ENCODE measurements around the gene ARL4D. TPM values are rescaled to one million over a fixed set of nuclear protein-coding genes. Genes with fewer than 3 reads are reported as not detected.

The ARL4D gene
- total RNA-seq, 1 donor from 2014 or later: 46.5 TPM

DNA sequence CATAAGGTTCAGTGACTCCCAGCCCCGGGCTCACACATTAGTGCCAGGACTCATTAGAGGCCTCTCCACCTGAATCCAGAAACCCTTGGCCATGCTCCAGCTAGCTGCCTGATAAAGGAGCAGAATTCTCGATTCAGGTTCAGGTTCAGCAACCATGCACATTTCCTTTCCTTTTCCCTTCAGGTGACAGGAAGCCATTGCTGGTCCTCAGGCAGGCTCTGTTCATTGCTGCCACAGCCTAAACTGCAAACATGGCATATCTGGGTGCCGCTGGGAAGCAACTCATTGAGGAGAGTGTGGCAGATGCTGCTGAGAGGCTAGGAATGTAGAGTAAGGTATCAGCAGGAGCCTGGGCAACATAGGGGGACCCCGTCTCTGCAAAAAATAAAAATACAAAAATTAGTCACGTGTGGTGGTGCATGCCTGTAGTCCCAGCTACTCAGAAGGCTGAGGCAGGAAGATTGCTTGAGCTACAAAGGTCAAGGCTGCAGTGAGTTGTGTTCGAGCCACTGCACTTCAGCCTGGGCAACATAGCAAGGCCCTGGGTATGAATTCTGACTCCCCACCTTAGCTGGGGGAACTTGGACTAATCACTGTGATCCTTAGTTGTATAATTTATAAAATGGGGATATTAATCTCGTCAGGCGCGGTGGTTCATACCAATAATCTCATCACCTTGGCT, 28.7 kb downstream of the ARL4D start:
- no peak for DNase-seq

DNA sequence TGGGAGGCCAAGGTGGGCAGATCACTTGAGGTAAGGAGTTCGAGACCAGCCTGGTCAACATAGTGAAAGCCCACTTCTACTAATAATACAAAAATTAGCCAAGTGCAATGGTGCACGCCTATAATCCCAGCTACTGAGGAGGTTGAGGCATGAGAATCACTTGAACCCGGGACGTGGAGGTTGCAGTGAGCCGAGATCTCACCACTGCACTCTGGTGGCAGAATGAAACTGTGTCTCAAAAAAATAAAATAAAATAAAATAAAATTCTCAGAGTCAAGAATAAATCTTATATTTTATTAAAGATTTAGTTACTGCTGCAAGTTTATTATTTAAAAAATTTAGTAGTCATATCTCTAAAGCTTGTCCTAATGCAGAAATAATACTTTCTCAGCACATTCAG, 29.7 kb downstream of the ARL4D start:
- no peak for DNase-seq

DNA sequence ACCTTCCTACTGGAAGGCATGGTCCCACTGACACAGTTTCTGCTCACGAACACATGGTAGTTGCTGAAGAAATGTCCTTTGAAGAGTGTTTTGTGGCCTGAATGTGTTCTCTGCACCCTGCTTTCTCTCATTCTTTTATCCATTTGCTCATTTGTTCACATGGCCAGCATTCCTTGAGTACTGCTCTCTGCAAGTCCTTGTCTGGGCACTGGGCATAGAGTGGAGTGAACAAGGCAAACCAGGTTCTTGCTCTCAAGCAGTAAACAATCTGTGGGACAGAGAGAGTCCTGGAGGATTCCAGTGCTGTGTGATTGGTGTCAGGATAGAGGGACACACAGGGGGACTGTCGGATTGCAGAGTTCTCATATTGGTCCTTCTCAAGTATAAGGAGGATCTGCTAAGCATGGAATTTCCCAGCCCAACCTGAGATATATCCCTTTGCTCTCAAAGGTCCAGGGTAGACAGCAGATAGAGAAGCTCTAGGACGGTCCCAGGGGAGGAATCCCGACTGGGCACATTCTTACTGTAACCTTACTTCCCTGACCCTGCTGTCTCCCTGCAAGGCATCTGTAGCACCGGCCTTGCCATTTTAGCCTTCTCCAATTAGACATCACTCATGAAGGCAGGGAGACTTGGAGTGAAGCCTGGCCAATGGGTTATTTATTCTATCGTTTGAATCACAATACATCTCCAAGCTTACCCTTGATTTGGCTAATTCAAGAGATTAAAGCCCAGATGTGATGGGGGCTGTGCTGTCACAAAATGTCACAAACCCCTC, 32.3 kb downstream of the ARL4D start:
- no peak for DNase-seq

DNA sequence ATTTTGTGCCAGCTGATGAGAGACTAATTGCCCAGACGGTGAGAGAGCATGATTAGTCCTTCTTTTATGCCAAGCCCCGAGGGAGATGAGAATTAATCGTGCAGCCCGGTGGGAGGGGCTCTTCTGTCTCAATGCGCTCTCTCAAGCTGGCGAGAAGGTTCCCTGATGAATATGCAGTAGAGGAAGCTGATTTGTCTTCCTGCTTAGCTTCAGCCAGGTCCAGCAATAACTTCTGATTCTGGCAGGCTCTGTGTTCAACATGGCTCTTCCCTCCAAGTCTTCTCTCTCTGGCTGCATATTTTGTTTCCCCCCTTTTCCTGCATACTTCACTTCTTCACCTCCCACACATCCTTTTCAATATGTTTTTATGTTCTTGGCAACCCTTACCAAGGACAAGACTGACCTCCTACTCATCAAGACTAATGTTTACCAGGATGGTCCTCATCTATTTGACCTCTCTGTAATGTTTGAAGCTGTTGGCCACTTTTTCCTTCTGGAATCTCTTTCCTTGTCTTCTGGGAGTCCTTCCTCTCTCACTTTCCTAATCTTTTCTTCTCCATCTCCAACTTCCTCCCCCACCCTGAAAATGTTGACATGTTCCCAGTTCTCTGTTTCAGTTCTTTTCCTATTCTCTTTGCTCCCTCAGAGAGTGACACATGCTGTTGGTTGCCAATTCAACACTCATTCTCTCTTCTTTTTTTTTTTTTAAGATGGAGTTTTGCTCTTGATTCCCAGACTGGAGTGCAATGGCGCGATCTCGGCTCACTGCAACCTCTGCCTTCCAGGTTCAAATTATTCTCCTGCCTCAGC, 33.1 kb downstream of the ARL4D start:
- DNase-seq: no peak

DNA sequence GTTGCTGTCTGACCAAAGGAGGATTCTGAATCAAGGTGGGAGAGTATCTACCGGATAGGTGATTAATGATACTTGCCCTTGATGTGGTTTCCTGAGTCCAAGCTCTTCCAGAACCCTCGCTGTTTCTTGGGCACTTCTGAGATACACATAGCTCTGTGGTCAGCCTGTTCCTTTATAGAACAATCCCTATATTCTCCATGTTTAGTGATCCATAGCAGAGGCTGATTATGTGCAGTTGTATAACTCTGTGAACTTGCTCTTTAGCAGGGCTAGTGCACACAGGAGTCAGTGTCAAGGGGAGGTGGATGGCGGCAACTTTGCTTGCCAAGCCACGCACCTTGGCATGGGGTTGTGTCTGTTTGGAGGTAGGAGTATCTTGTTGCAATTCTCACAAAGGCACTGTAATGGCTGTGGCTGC, 36.1 kb downstream of the ARL4D start:
- no peak for DNase-seq

DNA sequence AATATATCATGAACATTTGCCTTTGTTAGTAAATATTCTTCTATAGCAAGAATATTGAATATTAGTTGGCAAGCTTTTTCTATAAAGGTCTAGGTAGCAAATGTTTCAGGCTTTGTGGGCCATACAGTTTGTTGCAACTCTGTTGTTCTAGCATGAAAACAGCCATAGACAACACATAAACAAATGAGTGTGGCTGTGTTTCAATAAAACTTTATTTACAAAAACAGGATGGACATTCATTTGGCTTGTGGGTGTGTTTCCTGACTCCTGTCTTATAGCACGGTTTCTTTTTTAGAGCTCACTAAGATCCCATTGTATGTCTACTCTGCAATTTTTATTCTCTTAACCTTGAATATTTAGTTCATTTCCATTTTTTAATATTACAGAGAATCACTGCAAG, 39.0 kb downstream of the ARL4D start:
- no peak for DNase-seq

DNA sequence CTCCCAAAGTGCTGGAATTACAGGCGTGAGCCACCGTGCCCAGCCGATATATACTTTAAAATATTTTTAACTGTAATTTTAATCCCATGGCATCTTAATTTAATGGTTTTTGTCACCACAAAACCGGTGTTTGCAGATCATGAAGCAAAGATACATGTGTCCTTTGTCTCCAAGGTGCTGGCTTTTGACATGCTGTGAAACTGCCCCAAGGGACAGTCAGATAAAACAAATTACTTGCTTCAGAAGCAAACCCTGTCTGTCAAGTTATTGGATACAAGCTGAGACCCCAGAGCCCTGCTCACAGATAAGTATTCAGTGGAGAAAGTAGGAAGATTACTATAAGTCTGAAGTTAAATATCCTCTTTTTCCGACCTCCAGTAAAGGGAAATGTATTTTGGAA, 39.8 kb downstream of the ARL4D start:
- DNase-seq: no peak

DNA sequence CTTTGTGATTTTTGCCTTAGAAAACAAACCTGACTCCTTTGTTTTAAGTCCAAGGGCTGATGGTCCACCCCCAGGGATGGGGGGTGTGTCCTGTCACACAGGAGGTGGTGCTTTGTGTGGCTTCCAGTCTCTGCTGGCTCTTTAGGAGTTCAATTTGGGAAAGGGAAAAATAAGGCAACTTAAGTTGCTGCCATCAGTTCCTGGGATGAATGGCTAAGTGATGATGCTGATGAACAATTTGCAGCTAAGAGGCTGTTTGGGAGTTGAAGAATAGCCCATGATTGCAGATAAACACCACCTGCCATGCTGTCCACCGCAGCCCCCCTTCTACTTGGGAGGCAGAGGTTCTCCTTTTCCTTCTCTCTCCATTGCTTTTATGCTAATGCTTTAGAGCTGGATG, 40.2 kb downstream of the ARL4D start:
- DNase-seq: no peak

DNA sequence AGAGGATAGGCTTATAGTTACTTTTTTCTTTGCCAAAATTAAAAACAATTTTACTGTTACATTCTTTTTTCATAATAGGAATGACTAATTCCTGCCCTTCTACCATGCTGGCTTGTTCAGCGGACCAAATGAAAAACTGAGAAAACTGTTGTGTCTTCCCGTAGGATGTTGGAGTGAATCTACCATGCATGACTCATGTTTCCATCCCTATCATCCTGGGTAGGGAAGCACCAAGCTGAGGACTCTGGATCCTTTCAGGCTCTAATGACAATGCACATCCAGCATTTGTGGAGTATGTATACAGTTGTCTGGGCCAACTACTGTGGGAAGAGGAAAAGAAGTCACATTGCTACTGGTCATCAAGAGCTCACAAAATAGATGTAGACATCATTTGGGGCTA, 43.9 kb downstream of the ARL4D start:
- peak; percentile 19 for DNase-seq

DNA sequence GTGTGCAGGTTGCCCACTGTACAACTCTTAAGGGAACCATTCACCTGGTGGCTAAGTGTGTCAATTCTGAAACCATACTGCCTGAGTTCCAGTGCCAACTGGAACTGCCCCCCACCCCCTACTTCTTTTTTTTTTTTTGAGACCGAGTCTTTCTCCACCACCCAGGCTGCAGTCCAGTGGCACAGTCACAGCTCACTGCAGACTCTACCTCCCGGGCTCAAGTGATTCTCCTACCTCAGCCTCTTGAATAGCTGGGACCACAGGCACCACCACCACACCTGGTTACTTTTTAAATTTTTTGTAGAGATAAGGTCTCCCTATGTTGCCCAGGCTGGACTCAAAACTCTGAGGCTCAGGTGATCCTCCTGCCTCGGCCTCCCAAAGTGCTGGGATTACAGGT, 44.6 kb downstream of the ARL4D start:
- DNase-seq: no peak

DNA sequence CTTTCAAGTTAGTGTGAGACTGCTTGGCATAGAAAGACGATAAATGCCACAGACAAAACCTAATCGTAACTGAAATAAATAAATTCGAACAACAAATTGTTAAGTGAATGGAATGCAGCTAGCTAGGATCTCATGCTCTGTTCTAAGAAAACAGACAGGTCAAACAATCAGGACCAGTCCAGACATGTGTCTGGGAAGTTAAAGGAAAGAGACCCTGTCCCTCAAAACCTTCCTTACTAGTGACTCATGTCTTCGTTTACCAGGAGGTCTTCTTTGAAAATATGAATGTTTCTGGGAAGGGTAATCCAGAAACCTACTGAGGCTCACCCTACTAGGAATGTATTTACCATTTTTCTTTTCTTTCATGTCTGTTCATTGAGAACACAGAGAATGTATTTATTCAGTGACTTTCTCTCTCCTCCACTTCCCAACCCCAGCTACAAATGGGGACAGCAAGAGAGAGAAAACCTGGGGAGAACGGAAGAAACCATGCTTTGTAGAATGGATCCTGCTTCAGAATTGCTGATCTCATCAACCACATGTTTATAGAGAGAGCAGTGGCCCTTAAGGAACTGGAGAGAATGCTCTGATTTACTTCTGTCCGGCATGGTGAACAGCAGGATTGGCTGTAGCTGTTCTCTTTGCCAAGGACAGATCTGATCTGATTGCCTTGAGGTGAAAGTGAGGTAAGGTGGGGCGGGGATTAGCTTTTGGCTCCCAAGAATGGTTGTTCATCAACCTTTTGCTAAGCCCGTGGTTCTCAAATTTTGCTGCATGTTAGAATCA, 45.6 kb downstream of the ARL4D start:
- no peak for DNase-seq

DNA sequence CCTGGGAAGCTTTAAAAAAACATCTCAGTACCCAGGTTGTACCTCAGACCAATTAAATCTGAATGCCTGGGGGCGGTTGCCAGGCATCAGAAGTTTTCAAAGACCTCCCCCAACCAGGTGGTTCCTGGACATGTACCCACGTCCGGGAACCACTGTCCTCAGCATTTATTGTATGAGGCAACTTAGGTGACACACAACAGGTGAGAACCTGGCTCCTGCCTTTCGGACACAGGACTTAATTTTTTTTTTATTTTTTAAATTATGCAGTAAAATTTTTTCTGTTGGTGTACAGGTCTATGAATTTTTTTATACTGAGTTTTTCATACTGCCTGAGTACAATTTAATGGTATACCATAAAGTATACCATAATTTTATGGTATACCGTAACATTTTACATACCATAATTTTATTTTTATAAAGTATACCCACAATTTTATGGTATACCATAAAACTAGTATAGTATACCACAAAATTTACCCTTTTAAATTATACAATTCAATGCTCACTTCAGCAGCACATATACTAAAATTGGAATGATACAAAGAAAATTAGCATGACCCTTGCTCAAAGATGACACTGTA, 46.3 kb downstream of the ARL4D start:
- no peak for DNase-seq

DNA sequence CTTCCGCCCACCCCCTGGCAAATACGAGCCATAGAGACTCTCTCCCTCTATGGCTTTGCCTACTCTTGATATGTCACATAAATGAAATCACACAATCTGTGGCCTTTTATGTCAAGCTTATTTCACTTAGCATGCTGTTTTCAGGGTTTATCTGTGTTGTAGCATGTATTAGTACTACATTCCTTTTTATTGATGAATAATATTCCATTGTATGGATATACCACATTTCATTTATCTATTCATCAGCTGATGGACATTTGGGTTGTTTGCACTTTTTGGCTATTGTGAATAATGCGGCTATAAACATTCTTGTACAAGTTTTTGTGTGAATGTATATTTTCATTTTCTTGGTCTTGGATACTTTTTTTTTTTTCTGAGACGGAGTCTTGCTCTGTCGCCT, 48.0 kb downstream of the ARL4D start:
- DNase-seq: no peak

DNA sequence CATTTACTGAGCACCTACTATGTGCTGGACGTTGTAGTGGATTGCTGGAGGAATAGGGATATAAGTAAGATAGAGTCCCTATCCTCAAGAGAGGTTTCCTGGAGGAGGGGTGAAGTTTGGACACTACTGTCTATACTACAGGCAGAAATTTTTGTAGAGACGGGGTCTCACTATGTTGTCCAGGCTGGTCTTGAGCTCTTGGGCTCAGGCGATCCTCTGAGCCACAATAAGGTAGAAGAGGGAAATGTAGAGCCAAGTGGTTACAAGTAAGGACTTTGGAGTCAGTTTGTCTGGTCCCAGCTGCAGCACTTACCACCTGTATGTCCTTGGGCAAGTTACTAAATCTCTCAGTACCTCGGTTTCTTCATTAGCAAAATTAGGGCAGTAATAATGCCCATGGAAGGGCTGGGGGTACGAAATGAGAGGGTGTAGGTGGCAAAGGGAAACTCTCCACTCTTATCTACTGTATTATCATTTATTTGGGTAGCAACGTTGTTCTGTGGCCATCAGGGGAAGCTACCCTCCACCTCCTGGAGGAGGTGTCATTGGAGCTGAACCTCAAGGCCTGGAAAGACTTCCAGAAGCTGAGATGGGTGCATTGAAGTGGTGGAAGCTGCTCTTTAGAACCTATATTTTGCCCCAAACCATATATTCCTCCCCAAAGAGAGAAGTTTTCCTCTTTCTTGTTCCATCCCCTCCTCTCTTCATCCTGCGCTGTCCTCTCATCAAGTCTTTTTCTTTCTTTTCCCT, 50.1 kb downstream of the ARL4D start:
- no peak for DNase-seq

DNA sequence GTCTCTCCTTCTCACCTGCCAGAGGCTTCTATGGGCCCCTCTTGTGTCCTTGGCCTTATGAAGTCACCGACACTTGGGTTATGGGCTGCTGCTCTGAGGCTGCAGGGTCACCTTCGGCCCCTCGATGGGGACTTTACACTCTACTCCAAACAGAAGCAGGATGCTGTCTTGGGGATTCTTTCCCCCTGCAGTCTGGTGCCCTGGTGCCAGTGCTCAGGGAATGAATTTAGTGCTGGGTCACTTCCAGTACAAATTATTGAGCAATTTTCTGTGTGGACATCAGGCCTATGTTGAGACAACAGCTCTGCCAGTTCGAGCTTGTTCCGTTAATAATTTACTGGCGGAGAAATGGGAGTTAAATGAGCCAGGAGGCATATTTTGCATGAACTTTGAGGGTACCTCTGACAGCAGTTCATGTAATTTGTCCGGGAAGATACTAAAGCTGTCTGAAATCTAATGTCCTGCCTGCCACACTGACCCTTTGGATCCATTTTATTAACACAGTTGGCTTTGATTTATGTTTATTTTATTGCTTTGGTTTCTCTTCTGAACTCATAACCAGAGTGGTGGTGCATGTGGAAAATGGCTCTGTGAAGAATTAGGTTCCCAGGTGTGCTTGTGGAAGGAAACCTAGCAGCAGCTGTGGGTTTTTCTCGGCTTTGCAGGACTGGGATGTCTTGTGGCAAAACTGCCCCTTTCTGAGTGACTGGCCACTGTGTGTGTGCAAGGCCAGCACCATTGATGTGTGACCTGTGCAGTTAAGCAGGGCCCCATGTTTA, 50.9 kb downstream of the ARL4D start:
- DNase-seq: no peak

Small RNA genes within 50 kb of the gene (small RNA-seq; reads per million reads assigned to genes)
- gene RNU6-1137P: not detected
- not detected for gene RNU6-406P
- not detected for gene RNU6-470P

Other genes starting within 250 kb of the ARL4D start
- gene NBR1, start 227.8 kb upstream of the ARL4D start, total RNA-seq: 64.3 TPM
- 0.62 TPM for gene TMEM106A, start 187.1 kb upstream of the ARL4D start, total RNA-seq
- not detected for gene CCDC200, start 170.4 kb upstream of the ARL4D start, total RNA-seq
- not detected for gene RNU2-1, start 165.0 kb upstream of the ARL4D start, total RNA-seq
- gene DHX8, start 85.0 kb downstream of the ARL4D start, total RNA-seq: 36.3 TPM
- gene ETV4, start 147.3 kb downstream of the ARL4D start, total RNA-seq: 1.4 TPM

All from occipital lobe (tissue), 3 donors.